PC-9 (cell line): ENCODE data around the gene APCDD1. TPM values are rescaled to one million over a fixed set of nuclear protein-coding genes. Genes with fewer than 3 reads are reported as not detected.

Experiments
- BruUV-seq: library from RNA; stranded (reverse); fragments of 400-500 nt; replicated peaks from 2 replicates; lab custom pipeline; 2021; lab: Mats Ljungman, UMichigan
- CTCF ChIA-PET: fragments of 300-600 bp; sonication (Branson Sonifier 250); formaldehyde crosslinking; loops from one replicate; lab custom pipeline; 2022; ENCODE audit warnings: antibody characterized with exemption; lab: Charles Lee
- POLR2A ChIA-PET: fragments of 300-600 bp; sonication (Branson Sonifier 250); formaldehyde crosslinking; loops from one replicate; lab custom pipeline; 2022; ENCODE audit warnings: antibody characterized with exemption; ENCODE audit not compliant: unreplicated experiment; lab: Charles Lee
- DNase-seq, 2 experiments: peaks; one replicate each; pipeline versions ENCODE4 v3.0.0 to v3.0.0-alpha.2; 2015 to 2022; ENCODE audit warnings: mixed read lengths in 1 of 2
- H2AFZ ChIP-seq: fragments of 200-600 bp; sonication (generic); 2 replicates; pipeline ENCODE4 v1.8.1; 2017; ENCODE audit warnings: antibody characterized with exemption
- H3F3A ChIP-seq: fragments of 200-600 bp; sonication (generic); 2 replicates; pipeline ENCODE4 v1.8.1; 2017; ENCODE audit warnings: antibody characterized with exemption, mild to moderate bottlenecking, low read depth; ENCODE audit not compliant: insufficient read depth
- H3K27ac ChIP-seq: fragments of 200-600 bp; sonication (generic); 2 replicates; pipeline ENCODE4 v1.6.1; 2016; ENCODE audit warnings: mixed run types
- H3K27me3 ChIP-seq: fragments of 200-600 bp; sonication (generic); 2 replicates; pipeline ENCODE4 v1.6.1; 2016; ENCODE audit warnings: low read depth, mixed run types; ENCODE audit not compliant: insufficient read depth
- H3K36me3 ChIP-seq: fragments of 200-600 bp; sonication (generic); 2 replicates; pipeline ENCODE4 v1.6.1; 2016; ENCODE audit warnings: low read depth, mixed run types
- H3K4me1 ChIP-seq: fragments of 200-600 bp; sonication (generic); replicated peaks from 2 replicates; pipeline ENCODE4 v1.6.1; 2016; ENCODE audit warnings: mixed run types; ENCODE audit not compliant: insufficient read depth
- H3K4me2 ChIP-seq: fragments of 200-600 bp; sonication (generic); 2 replicates; pipeline ENCODE4 v1.6.1; 2017; ENCODE audit warnings: mixed run types
- H3K4me3 ChIP-seq: fragments of 200-600 bp; sonication (generic); 2 replicates; pipeline ENCODE4 v1.6.1; 2016; ENCODE audit warnings: mixed run types
- H3K79me2 ChIP-seq: fragments of 200-600 bp; sonication (generic); 2 replicates; pipeline ENCODE4 v1.6.1; 2017; ENCODE audit warnings: low read depth, mixed run types
- H3K9me2 ChIP-seq: fragments of 200-600 bp; sonication (generic); 2 replicates; pipeline ENCODE4 v1.8.1; 2017; ENCODE audit warnings: mild to moderate bottlenecking; ENCODE audit not compliant: insufficient read depth
- H3K9me3 ChIP-seq: fragments of 200-600 bp; sonication (generic); 2 replicates; pipeline ENCODE4 v1.8.1; 2016; ENCODE audit warnings: low read depth; ENCODE audit not compliant: insufficient read depth
- H4K20me1 ChIP-seq: fragments of 200-600 bp; sonication (generic); 2 replicates; pipeline ENCODE4 v1.8.1; 2017; ENCODE audit not compliant: insufficient read depth
- CTCF ChIP-seq: fragments of 200-600 bp; sonication (generic); conservative IDR thresholded peaks from 2 replicates; pipeline ENCODE4 v1.6.1; 2017; ENCODE audit warnings: mixed run types, antibody characterized with exemption, mild to moderate bottlenecking, moderate library complexity
- EZH2 ChIP-seq: fragments of 200-600 bp; sonication (generic); IDR thresholded peaks from 2 replicates; pipeline ENCODE4 v1.8.0; 2017; ENCODE audit warnings: antibody characterized with exemption, low read depth
- intact Hi-C: fragments of 100-400 bp; cut with micrococcal nuclease; formaldehyde crosslinking; loops from one replicate; pipeline ENCODE4 v1.10.0; 2022; ENCODE audit not compliant: unreplicated experiment
- total RNA-seq: library from RNA; stranded (reverse); gene quantifications from 2 replicates; pipeline ENCODE4 v1.2.3, GENCODE V29; 2021

APCDD1 gene
- total RNA-seq, 1 experiment from 2014 or later, result not detected

- H3K9me3 ChIP-seq, result no peaks in the 10 kb centered on the region
- H3K27me3 ChIP-seq, result no peaks in the 10 kb centered on the region
- H3K4me1 ChIP-seq, result no peaks in the 10 kb centered on the region; the same call in 1 of the 2 replicates
- ChIA-PET CTCF (interaction anchor here (0.7 kb wide), 1 partner anchor 396 kb away, joined by 3 read pairs; no protein-coding TSS in a partner anchor), POLR2A (no interaction called here)
- no peaks in the 10 kb centered on the region for H3K36me3 ChIP-seq
- no peaks in the 10 kb centered on the region for H3F3A ChIP-seq
- no peak overlapping the region for H2AFZ ChIP-seq
- H3K27ac ChIP-seq, result no peak overlapping the region
- DNase-seq, result no peak
- no TSS peak for BruUV-seq
- no peaks in the 10 kb centered on the region for H3K9me2 ChIP-seq
- intact Hi-C loops, result no loop called here
- H4K20me1 ChIP-seq, result no peaks in the 10 kb centered on the region
- H3K4me3 ChIP-seq, result no peak overlapping the region
- no peaks in the 10 kb centered on the region for H3K79me2 ChIP-seq
- TF ChIP-seq CTCF, result no peak
- H3K4me2 ChIP-seq, result no peak overlapping the region
These were observed 7.6 kb downstream of the APCDD1 start for GRCh38 chr18:10461989-10462388.

- Histone ChIP-seq H3K4me2 (no peak overlapping the region), H3K9me3 (no peaks in the 10 kb centered on the region), H2AFZ (no peak overlapping the region), H4K20me1 (no peaks in the 10 kb centered on the region), H3K27me3 (no peaks in the 10 kb centered on the region), H3K27ac (no peak overlapping the region), H3K4me1 (no peaks in the 10 kb centered on the region; the same call in 1 of the 2 replicates), H3K36me3 (no peaks in the 10 kb centered on the region), H3F3A (no peaks in the 10 kb centered on the region), H3K4me3 (no peak overlapping the region), H3K9me2 (no peaks in the 10 kb centered on the region), H3K79me2 (no peaks in the 10 kb centered on the region)
- no peak for DNase-seq
- intact Hi-C loops, result no loop called here
- ChIA-PET CTCF (interaction anchor here (0.7 kb wide), 1 partner anchor 397 kb away, joined by 3 read pairs; no protein-coding TSS in a partner anchor), POLR2A (no interaction called here)
- BruUV-seq, result no TSS peak
- TF ChIP-seq CTCF (no peak), EZH2 (no peak)
These were observed 8.2 kb downstream of the APCDD1 start for GRCh38 chr18:10462597-10462996.

GRCh38 chr18:10463096-10463495, 8.7 kb downstream of the APCDD1 start:
- Histone ChIP-seq H3F3A (no peaks in the 10 kb centered on the region), H3K4me2 (no peak overlapping the region), H3K27me3 (no peaks in the 10 kb centered on the region), H2AFZ (no peak overlapping the region), H3K4me1 (no peaks in the 10 kb centered on the region; the same call in 1 of the 2 replicates), H3K9me3 (no peaks in the 10 kb centered on the region), H4K20me1 (no peaks in the 10 kb centered on the region), H3K4me3 (no peak overlapping the region), H3K79me2 (no peaks in the 10 kb centered on the region), H3K9me2 (no peaks in the 10 kb centered on the region), H3K36me3 (no peaks in the 10 kb centered on the region), H3K27ac (no peak overlapping the region)
- TF ChIP-seq CTCF (no peak), EZH2 (no peak)
- ChIA-PET POLR2A (no interaction called here), CTCF (no interaction called here)
- no peak for DNase-seq
- intact Hi-C loops, result no loop called here
- no TSS peak for BruUV-seq
